Measurements from ENCODE around the gene PYM1.

Gene PYM1

DNA sequence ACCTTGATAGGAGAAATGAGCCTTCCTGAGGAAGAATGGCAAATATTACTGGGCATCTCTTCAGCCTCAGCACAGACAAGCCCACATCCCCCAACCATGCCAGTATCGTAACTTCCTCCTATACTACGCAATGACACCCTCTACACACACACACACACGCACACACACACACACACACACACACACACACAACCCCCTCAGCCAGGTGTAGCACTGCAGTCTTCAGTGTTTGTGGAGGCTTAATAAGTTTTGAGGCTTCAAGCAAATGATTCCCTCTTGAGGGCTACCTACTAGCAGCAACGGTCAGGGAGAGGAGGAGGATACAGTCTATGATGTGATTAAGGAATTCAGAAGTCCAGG, 4.8 kb upstream of the PYM1 start:
- TF ChIP-seq, protein P1, sequence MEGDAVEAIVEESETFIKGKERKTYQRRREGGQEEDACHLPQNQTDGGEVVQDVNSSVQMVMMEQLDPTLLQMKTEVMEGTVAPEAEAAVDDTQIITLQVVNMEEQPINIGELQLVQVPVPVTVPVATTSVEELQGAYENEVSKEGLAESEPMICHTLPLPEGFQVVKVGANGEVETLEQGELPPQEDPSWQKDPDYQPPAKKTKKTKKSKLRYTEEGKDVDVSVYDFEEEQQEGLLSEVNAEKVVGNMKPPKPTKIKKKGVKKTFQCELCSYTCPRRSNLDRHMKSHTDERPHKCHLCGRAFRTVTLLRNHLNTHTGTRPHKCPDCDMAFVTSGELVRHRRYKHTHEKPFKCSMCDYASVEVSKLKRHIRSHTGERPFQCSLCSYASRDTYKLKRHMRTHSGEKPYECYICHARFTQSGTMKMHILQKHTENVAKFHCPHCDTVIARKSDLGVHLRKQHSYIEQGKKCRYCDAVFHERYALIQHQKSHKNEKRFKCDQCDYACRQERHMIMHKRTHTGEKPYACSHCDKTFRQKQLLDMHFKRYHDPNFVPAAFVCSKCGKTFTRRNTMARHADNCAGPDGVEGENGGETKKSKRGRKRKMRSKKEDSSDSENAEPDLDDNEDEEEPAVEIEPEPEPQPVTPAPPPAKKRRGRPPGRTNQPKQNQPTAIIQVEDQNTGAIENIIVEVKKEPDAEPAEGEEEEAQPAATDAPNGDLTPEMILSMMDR (IDR thresholded peaks at IDR 0.05), result no peak
- no peaks in the 10 kb centered on the region for H3K36me3 ChIP-seq
- no peak for DNase-seq
- peak overlapping the region; percentile 58 to 72 for H3K4me3 ChIP-seq
- no peaks in the 10 kb centered on the region for H3K9me3 ChIP-seq
- intact Hi-C loops (cut with DNase I; ENCODE audit: low total_unique reads), result no loop called here
- peaks cover 0 to 47% (median 31%) of the 10 kb centered on the region in 4 donors for H3K4me1 ChIP-seq
- no peaks in the 10 kb centered on the region for H3K27me3 ChIP-seq
- H3K27ac ChIP-seq, result peak overlapping the region; percentile 73 to 77

DNA sequence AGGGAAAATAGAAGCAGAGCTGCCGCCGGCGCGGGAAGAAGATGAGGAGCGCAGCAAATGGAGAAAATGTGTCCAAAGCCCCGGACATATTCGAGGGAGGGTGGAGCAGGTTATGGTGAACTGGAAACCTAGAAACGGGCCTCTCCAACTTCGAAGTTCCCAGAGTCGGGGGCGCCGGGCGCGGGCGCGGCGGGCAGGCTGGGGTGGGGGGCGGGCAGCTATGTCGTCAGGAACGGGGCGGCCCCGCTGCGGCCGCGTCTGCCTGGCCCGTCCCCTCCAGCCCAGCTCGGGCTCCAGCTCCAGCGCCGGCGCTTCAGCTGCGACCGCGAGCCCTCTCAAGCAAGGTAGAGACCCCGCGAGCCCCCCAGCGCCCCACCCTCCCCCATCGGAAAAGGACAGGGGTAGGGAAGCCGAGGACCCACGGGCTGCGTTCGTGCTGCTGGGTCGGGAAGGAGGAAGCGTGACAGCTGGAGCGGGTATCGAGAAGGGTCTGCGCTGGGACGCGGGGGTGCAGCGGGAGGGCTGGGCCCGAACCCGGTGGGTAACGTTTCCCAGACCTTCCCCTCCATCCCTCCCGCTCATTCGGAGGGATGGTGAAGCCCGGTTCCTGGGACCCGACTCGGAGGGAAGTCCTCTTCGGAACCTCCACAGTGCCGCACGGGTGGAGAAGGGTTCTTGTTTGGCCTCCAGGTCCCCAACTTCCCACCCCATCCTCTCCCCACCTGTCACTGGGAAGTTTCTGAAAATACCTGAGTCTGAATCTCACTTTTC, 4.3 kb upstream of the PYM1 start:
- peak overlapping the region; percentile 58 to 72 for H3K4me3 ChIP-seq
- peaks cover 0 to 47% (median 31%) of the 10 kb centered on the region in 4 donors for H3K4me1 ChIP-seq
- intact Hi-C loops (cut with DNase I; ENCODE audit: low total_unique reads), result no loop called here
- H3K27ac ChIP-seq, result peak overlapping the region; percentile 73 to 77
- TF ChIP-seq, protein P1 (IDR thresholded peaks at IDR 0.05), result no peak
- no peaks in the 10 kb centered on the region for H3K9me3 ChIP-seq
- H3K36me3 ChIP-seq, result no peaks in the 10 kb centered on the region
- H3K27me3 ChIP-seq, result no peaks in the 10 kb centered on the region
- DNase-seq, result peak; percentile 46 to 76

DNA sequence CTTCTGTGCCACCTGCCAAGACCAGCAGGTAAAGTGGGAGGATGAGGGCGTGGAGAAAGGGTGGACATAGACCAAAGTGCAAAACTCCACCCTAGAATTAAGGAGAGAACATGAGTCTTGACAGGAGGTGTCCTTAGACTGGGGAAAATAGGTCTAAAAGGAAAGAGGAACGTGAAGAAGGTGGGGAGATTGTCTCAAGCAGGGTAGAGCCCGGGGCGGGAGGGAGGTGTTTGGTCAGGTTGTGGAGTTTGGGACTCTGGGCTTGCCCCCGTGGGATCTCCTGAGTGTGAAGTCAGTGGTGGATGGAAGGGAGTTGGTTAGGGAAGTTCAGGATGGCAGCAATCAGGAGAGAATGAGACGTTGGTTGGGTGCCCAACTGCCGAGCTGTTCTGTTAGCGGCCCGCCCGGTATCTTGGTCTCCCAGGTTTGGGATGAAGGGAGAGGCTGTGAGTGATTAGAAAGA, 3.7 kb upstream of the PYM1 start:
- Histone ChIP-seq H3K9me3 (no peaks in the 10 kb centered on the region), H3K27ac (peak overlapping the region; percentile 73 to 77), H3K36me3 (no peaks in the 10 kb centered on the region), H3K27me3 (no peaks in the 10 kb centered on the region), H3K4me1 (peaks cover 0 to 47% (median 34%) of the 10 kb centered on the region in 4 donors), H3K4me3 (peak overlapping the region; percentile 58 to 72)
- intact Hi-C loops (cut with DNase I; ENCODE audit: low total_unique reads), result no loop called here
- peak; percentile 25 to 70 for DNase-seq
- TF ChIP-seq, protein P1 (IDR thresholded peaks at IDR 0.05), result no peak

DNA sequence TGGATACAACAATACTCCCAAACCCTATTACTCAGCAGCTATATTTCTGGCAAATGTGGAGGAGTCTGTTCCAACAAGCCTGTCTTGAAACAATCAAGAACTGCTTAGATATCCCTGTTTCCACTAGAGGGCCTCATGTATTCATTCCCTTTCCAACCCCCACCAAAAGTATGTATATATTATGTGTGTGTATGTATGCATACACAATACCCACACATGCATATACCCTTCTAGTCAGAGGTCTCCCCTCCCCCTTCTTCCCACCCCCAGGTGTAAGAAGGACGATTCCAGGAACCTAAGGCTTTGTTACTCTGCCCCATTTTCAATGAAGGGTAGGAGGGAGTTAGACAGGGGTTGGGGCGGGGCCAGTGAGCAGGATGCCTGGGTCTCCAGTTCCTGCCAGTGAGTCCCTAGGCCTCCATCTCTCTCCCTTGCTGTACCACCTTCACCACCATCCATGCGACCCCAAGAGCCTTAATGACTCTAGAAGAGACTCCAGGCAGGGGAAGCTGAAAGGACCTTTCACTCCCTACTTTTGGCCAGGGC, 3.1 kb upstream of the PYM1 start, which contains the start of gene DGKA:
DGKA (plus strand) TSS at position 392 of the 546 bp plus-strand sequence. CDS start 5,342 bp downstream, outside the sequence.
- DNase-seq, result no peak
- H3K36me3 ChIP-seq, result no peaks in the 10 kb centered on the region
- peaks cover 0 to 52% (median 39%) of the 10 kb centered on the region in 4 donors for H3K4me1 ChIP-seq
- H3K27me3 ChIP-seq, result no peaks in the 10 kb centered on the region
- H3K9me3 ChIP-seq, result no peaks in the 10 kb centered on the region
- intact Hi-C loops (cut with DNase I; ENCODE audit: low total_unique reads), result no loop called here
- peak within 1 kb of the TSS; percentile 58 to 72 for H3K4me3 ChIP-seq
- H3K27ac ChIP-seq, result peak within 1 kb of the TSS; percentile 73 to 77
- TF ChIP-seq, protein P1 (IDR thresholded peaks at IDR 0.05), result peak; percentile 40 to 44

DNA sequence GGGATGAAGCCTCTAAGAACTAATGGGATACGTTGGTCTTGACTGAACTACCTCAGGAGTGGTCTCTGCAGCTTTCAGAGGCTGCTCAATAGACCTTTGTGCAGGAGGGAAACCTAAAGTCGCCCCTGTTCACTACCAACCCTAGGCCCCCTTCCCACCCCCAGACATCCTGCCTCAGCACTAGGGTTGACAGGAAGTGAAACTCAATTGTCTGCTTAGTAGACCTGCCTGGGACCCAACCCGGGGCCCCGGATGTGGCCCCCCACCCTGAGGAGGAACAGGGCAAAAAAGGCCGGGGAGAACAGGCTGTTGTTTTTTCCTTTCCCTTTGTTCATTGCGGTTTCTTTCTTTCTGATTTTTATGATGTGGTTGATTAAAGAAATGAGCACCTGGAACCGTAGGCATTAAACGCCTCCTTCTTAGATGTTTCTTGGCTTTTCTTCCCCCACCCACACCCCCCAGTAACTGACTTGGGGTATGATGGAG, 1.7 kb upstream of the PYM1 start:
- DNase-seq, result no peak
- no peaks in the 10 kb centered on the region for H3K36me3 ChIP-seq
- no peak overlapping the region for H3K4me3 ChIP-seq
- intact Hi-C loops (cut with DNase I; ENCODE audit: low total_unique reads), result no loop called here
- H3K4me1 ChIP-seq, result peaks cover 0 to 54% (median 39%) of the 10 kb centered on the region in 4 donors
- TF ChIP-seq, protein P1 (IDR thresholded peaks at IDR 0.05), result no peak
- no peaks in the 10 kb centered on the region for H3K27me3 ChIP-seq
- no peak overlapping the region for H3K27ac ChIP-seq
- no peaks in the 10 kb centered on the region for H3K9me3 ChIP-seq

Data from tibial artery (tissue), 4 donors.